Renal pelvis (tissue), 4 donors: ENCODE measurements around the gene HECTD2. TPM values are rescaled to one million over a fixed set of nuclear protein-coding genes. Genes with fewer than 3 reads are reported as not detected.
"Not testable (repeated sequence)": the region's sequence is repeated elsewhere in the genome, so short reads cannot be mapped to it uniquely, and the experiment has no call there.

Source experiments
- DNase-seq: peaks from one replicate; pipeline ENCODE4 v3.0.0-alpha.2; 2013
- polyA plus RNA-seq, 3 donors: library from polyadenylated mRNA; unstranded; fragments of 120-200 nt; gene quantifications; one replicate each; pipeline ENCODE4 v1.2.1, GENCODE V29; 2013; ENCODE audit not compliant: insufficient read length in 3 of 3

HECTD2 gene
- polyA plus RNA-seq, 3 donors: 21.4 to 32.2 (median 27.5) TPM

- DNase-seq: no peak
Observed at GRCh38 chr10:91528080-91528479, 117.9 kb downstream of the HECTD2 start.

- no peak for DNase-seq
Observed at GRCh38 chr10:91528768-91529167, 118.6 kb downstream of the HECTD2 start.

- not testable (repeated sequence) for DNase-seq
Observed at GRCh38 chr10:91534789-91535188, 124.6 kb downstream of the HECTD2 start.

GRCh38 chr10:91536111-91536510 lies 126.0 kb downstream of the HECTD2 start:
- no peak for DNase-seq

DNA sequence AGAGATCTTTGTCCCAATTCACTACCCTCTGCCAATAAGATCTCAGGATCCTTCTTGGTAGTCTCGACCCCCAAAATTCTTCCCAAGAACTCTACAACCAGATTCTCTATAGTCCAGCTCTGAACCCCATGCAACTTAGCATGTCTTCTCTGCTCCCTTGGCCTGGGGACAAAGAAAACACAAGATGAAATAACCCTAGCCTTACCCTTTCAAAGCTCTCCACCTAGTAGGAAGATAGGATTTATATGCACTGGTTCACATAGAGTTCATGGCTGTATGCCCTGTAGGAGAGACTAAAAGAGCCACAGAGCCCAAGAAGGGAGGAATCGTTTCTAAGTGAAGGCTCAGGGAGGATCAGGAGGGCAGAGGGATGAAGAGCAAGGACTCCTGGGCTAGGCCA lies 126.6 kb downstream of the HECTD2 start:
- no peak for DNase-seq

- no peak for DNase-seq
Observed at GRCh38 chr10:91537614-91538383, 127.7 kb downstream of the HECTD2 start.

GRCh38 chr10:91539930-91540329 lies 129.8 kb downstream of the HECTD2 start:
- DNase-seq: no peak

- DNase-seq: no peak
Observed at GRCh38 chr10:91540733-91541132, 130.6 kb downstream of the HECTD2 start.

- DNase-seq: no peak
Observed at GRCh38 chr10:91541481-91541880, 131.3 kb downstream of the HECTD2 start.

GRCh38 chr10:91545384-91545783 lies 135.2 kb downstream of the HECTD2 start:
- DNase-seq: no peak

DNA sequence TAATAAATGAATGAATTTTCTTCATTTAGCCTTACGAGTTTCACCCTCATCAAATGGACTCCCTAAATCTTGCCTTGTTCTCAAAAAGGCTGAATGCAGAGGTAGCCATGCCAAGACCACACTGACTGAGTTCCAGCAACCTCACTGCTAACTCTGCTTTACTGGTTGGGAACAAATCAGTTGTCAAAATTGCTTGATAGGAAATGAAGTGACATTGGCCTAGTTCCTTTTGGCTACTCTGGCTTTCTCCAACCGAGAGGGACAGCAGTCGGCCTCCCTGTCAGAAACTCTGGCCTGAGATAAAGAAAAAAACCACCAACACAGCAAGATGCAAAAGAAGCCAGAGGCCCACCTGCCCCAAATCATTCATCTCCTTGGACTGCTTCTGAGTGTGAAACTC lies 135.7 kb downstream of the HECTD2 start:
- DNase-seq: no peak

- DNase-seq: no peak
Observed at GRCh38 chr10:91549262-91549661, 139.1 kb downstream of the HECTD2 start.

DNA sequence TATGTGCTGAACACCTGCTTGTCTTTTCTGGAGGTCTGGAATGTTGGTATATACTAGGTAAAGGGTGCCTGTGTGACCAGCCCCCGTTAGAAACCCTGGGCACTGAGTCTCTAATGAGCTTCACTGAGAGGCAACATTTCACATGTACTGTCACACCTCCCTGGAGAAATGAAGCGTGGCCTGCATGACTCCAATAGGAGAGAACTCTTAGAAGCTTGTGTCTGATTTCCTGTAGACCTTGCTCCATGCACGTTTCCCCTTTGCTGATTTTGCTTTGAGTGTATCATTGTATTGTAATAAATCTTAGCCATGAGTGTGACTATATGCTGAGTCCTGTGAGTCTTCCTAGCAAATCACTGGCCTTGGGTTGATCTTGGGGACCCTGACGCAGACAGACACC lies 139.9 kb downstream of the HECTD2 start:
- DNase-seq: no peak

- peak; percentile 81 for DNase-seq
Observed at GRCh38 chr10:91551856-91552255, 141.7 kb downstream of the HECTD2 start.

DNA sequence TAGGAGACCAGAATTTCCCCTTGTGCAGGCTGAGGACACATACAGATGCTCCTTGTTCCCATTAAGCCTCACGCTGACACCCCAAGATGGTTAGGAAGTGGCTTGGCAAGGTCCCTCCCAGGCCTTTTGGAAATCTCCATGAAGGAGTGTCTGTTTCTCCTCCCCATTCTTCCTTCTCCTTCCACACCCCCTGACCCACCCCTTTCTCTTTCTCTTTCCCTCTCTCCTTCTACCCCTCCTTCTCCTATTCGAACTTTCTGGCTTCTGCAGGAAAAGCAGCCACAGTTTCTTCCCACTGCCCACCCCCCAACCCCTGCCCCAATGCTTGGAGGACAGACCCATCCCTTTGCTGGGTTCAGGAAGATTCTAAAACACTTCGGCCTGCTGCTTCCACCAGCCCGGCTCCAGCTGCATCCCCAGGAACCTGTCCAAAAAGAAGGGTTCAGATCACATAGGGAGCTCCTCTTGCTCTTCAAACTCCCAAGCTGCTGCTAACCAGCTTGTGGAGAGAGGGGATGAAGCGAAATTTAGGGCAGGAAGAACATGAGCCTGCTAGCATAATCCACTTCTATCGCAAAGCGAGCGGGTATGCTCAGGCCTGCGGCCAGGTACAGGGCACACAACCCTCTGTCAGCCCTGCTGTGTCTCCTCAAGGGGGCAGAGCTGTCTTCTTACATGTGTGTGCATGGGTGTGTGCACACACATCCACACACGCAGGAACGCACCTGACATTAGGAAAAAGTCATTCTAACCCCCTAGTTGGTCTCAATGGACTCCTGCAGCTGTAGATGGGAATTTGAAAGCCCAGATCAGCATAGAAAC lies 142.3 kb downstream of the HECTD2 start:
- no peak for DNase-seq

DNA sequence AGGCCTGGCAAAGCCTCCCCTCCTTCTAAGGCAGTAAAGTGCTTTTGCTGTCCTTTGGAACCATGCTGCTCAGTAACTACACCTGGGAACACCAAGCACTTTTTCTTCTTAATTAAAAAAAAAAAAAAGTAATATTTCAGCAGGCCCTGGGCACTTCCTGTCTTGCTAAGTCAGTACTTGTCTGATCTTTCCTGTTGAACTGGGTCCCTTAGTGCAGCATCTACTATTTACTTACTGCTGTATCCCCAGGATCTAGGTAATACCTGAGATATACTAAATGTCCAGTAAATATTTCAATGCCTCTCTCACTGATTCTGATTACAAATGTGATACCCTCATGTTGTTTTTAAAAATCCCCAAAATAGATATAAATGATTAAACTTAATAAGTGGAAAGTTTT lies 145.3 kb downstream of the HECTD2 start:
- DNase-seq: no peak

- no peak for DNase-seq
Observed at GRCh38 chr10:91556691-91557566, 146.8 kb downstream of the HECTD2 start.

GRCh38 chr10:91557651-91558111 lies 147.5 kb downstream of the HECTD2 start:
- DNase-seq: no peak

DNA sequence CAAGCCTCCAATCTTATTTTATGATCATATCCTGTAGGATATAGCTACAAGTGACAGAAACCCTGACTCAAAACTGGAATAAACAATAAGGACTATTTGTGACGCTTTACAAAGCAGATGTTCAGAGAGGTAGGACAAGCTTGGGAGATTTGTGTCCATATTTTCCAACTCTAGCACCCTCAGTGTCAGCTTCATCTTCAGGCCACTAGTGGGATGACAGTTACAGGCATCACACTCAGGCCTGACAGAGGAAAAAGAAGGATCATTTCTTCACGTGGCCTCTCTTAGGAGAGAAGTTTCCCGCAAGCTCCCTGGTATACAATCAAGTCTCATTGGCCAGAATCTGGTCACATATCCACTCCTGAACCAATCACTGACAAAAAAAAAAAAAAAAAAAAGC lies 148.3 kb downstream of the HECTD2 start:
- no peak for DNase-seq

- no peak for DNase-seq
Observed at GRCh38 chr10:91559169-91559568, 149.0 kb downstream of the HECTD2 start.

DNA sequence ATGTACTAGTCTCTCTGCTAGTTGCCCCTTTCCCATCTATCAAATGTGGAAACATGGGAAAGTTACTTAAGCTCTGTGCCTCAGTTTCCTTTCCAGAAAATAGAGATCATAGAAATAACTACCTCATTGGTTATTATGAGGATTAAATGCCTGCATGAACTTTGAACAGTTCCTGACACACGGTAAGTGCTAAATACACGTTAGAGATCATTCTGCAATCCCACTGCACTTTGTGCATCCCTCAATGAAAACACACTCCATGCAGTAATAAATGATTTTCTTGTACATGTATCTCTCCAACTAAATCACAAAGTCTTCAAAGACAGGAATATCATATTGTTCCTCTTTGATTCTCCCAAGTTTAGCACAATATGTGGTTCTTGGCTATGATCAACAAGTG lies 149.6 kb downstream of the HECTD2 start:
- DNase-seq: no peak

DNA sequence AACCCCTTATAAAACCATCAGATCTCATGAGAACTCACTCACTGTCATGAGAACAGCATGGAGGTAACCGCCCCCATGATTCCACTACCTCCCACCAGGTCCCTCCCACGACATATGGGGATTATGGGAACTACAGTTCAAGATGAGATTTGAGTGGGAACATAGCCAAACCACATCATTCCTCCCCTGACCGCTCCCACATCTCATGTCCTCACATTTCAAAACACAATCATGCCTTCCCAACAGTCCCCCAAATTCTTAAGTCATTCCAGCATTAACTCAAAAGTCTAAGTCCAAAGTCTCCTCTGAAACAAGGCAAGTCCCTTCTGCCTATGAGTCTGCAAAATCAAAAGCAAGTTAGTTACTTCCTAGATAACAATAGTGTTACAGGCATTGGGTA lies 150.7 kb downstream of the HECTD2 start:
- DNase-seq: not testable (repeated sequence)
